HG02970 (cell line): ENCODE data around the gene TTC28.
"Not testable (repeated sequence)": the region's sequence is repeated elsewhere in the genome, so short reads cannot be mapped to it uniquely, and the experiment has no call there.

ENCODE experiments used
- ATAC-seq: cut with Tn5 transposase; IDR thresholded peaks from one replicate; pipeline ENCODE4 v1.9.1; 2021; ENCODE audit warnings: mild to moderate bottlenecking, moderate library complexity, moderate number of reproducible peaks; ENCODE audit not compliant: unreplicated experiment, low FRiP score

Gene TTC28

GRCh38 chr22:28094771-28095170 is 584.9 kb downstream of the TTC28 start:
- ATAC-seq = no peak

GRCh38 chr22:28093711-28094110 is 585.9 kb downstream of the TTC28 start:
- ATAC-seq = no peak

GRCh38 chr22:28091486-28091885 is 588.2 kb downstream of the TTC28 start:
- no peak for ATAC-seq

- not testable (repeated sequence) for ATAC-seq
Observed at GRCh38 chr22:28089541-28089940, 590.1 kb downstream of the TTC28 start.

GRCh38 chr22:28077166-28077565 is 602.5 kb downstream of the TTC28 start:
- no peak for ATAC-seq

- no peak for ATAC-seq
Observed at GRCh38 chr22:28075358-28075981, 604.2 kb downstream of the TTC28 start.

GRCh38 chr22:28074526-28074925 is 605.1 kb downstream of the TTC28 start:
- ATAC-seq = no peak

GRCh38 chr22:28072066-28072465 is 607.6 kb downstream of the TTC28 start:
- ATAC-seq = no peak

- no peak for ATAC-seq
Observed at GRCh38 chr22:28068826-28069225, 610.8 kb downstream of the TTC28 start.

- no peak for ATAC-seq
Observed at GRCh38 chr22:28064920-28065319, 614.7 kb downstream of the TTC28 start.

GRCh38 chr22:28063656-28064055 is 616.0 kb downstream of the TTC28 start:
- no peak for ATAC-seq

GRCh38 chr22:28060594-28060993 is 619.0 kb downstream of the TTC28 start:
- not testable (repeated sequence) for ATAC-seq

- ATAC-seq = no peak
Observed at GRCh38 chr22:28058036-28058435, 621.6 kb downstream of the TTC28 start.

- ATAC-seq = no peak
Observed at GRCh38 chr22:28054819-28055208, 624.8 kb downstream of the TTC28 start.

GRCh38 chr22:28053896-28054818 is 625.5 kb downstream of the TTC28 start:
- no peak for ATAC-seq

- no peak for ATAC-seq
Observed at GRCh38 chr22:28052825-28053269, 626.8 kb downstream of the TTC28 start.

- ATAC-seq = no peak
Observed at GRCh38 chr22:28051787-28052356, 627.8 kb downstream of the TTC28 start.

GRCh38 chr22:28051091-28051786 is 628.4 kb downstream of the TTC28 start:
- ATAC-seq = no peak

- no peak for ATAC-seq
Observed at GRCh38 chr22:28048529-28048928, 631.1 kb downstream of the TTC28 start.

- ATAC-seq = no peak
Observed at GRCh38 chr22:28047740-28048139, 631.9 kb downstream of the TTC28 start.

- no peak for ATAC-seq
Observed at GRCh38 chr22:28046100-28046499, 633.5 kb downstream of the TTC28 start.
